Cardiac muscle cell (in vitro differentiated cells and primary cell): ENCODE measurements around the gene HLA-DPB1. TPM values are rescaled to one million over a fixed set of nuclear protein-coding genes. Genes with fewer than 3 reads are reported as not detected.

Experiments used
- DNase-seq, 2 donors: peaks; one replicate each; pipeline versions ENCODE4 v3.0.0 to v3.0.0-alpha.2; 2010 to 2017; ENCODE audit warnings: low read depth in 1 of 2, low spot score in 1 of 2
- H3K27ac ChIP-seq: fragments of 200-600 bp; sonication (generic); 2 replicates; pipeline ENCODE4 v1.5.1; 2016
- H3K27me3 ChIP-seq: fragments of 200-600 bp; sonication (generic); 2 replicates; pipeline ENCODE4 v1.6.0; 2016; ENCODE audit warnings: control low read depth
- H3K36me3 ChIP-seq: fragments of 200-600 bp; sonication (generic); 2 replicates; pipeline ENCODE4 v1.5.1; 2016; ENCODE audit warnings: control low read depth
- H3K4me1 ChIP-seq: fragments of 200-600 bp; sonication (generic); 2 replicates; pipeline ENCODE4 v1.8.1; 2017; ENCODE audit warnings: low read depth, mild to moderate bottlenecking, mixed run types
- H3K4me3 ChIP-seq: fragments of 200-600 bp; sonication (generic); 2 replicates; pipeline ENCODE4 v1.5.1; 2016; ENCODE audit warnings: mild to moderate bottlenecking
- H3K9me3 ChIP-seq: fragments of 200-600 bp; sonication (generic); 2 replicates; pipeline ENCODE4 v1.5.1; 2017; ENCODE audit warnings: low read depth, mild to moderate bottlenecking, control low read depth
- polyA plus RNA-seq: library from polyadenylated mRNA; unstranded; fragments of >200 nt; fragmentation: Nextera tagmentation; extraction: Ambion mirVana; gene quantifications from 2 replicates; pipeline ENCODE4 v1.2.1, GENCODE V29; 2016
- total RNA-seq: library from RNA; depleted of rRNA; stranded (reverse); fragments of >200 nt; gene quantifications from 2 replicates; pipeline ENCODE4 v1.2.3, GENCODE V29; 2016
- TF ChIP-seq, protein P1 (sequence below): IDR thresholded peaks from 2 replicates; pipeline ENCODE4 v1.5.1; 2012; ENCODE audit warnings: low read depth, mild to moderate bottlenecking, low read length

HLA-DPB1 gene
- total and polyA plus RNA-seq, 2 experiments from 2014 or later = 8.6 to 26.1 TPM

DNA sequence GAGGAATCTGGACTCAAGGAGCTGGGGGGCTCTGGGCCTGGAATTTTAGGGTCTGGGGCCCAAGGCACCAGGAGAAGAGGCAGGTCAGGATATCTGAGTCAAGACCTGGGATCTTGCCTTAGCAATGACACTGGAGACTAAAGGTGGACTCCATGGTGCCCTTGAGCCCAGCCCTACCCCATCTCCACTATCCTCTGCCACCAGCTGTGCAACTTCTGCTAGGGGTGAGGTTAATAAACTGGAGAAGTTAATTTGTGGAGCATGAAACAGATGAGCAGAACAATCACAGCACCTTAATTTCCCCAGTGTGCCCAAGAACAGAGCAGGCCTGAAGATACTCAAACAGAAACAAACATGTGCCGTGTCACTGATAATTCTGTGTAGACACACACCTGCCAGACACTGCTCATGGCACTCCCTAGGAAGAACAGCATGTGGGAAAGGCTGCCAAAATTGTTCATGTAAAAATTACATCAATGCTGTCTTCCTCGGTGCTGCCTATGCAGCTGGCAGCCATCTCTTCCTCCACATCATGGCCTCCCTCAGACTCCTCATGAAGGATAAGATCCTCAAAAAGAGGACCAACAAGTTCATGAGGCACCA lies 3.2 kb downstream of the HLA-DPB1 start:
- Histone ChIP-seq H3K4me3 (no peak overlapping the region), H3K36me3 (no peaks in the 10 kb centered on the region), H3K4me1 (no peaks in the 10 kb centered on the region), H3K9me3 (no peaks in the 10 kb centered on the region), H3K27me3 (no peaks in the 10 kb centered on the region), H3K27ac (no peak overlapping the region)
- TF ChIP-seq, protein P1, sequence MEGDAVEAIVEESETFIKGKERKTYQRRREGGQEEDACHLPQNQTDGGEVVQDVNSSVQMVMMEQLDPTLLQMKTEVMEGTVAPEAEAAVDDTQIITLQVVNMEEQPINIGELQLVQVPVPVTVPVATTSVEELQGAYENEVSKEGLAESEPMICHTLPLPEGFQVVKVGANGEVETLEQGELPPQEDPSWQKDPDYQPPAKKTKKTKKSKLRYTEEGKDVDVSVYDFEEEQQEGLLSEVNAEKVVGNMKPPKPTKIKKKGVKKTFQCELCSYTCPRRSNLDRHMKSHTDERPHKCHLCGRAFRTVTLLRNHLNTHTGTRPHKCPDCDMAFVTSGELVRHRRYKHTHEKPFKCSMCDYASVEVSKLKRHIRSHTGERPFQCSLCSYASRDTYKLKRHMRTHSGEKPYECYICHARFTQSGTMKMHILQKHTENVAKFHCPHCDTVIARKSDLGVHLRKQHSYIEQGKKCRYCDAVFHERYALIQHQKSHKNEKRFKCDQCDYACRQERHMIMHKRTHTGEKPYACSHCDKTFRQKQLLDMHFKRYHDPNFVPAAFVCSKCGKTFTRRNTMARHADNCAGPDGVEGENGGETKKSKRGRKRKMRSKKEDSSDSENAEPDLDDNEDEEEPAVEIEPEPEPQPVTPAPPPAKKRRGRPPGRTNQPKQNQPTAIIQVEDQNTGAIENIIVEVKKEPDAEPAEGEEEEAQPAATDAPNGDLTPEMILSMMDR = no peak
- DNase-seq = no peak

DNA sequence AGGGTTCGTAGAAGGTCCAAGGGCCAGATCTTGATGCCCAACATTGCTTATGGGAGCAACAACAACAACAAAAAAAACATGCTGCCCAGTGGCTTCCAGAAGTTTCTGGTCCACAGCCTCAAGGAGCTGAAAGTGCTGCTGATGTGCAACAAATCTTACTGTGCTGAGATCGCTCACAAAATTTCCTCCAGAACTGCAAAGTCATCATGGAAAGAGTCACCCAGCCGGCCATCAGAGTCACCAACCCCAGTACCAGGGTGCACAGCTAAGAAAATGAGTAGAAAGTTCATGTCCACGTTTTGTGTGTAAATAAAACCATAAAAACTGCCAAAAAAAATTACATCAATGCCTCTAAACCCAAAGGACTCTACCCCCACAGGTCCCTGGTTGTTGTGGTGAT lies 3.8 kb downstream of the HLA-DPB1 start:
- H3K27me3 ChIP-seq = no peaks in the 10 kb centered on the region
- no peak for DNase-seq
- no peaks in the 10 kb centered on the region for H3K4me1 ChIP-seq
- no peak overlapping the region for H3K4me3 ChIP-seq
- H3K36me3 ChIP-seq = no peaks in the 10 kb centered on the region
- TF ChIP-seq, protein P1 = no peak
- no peaks in the 10 kb centered on the region for H3K9me3 ChIP-seq
- H3K27ac ChIP-seq = no peak overlapping the region

DNA sequence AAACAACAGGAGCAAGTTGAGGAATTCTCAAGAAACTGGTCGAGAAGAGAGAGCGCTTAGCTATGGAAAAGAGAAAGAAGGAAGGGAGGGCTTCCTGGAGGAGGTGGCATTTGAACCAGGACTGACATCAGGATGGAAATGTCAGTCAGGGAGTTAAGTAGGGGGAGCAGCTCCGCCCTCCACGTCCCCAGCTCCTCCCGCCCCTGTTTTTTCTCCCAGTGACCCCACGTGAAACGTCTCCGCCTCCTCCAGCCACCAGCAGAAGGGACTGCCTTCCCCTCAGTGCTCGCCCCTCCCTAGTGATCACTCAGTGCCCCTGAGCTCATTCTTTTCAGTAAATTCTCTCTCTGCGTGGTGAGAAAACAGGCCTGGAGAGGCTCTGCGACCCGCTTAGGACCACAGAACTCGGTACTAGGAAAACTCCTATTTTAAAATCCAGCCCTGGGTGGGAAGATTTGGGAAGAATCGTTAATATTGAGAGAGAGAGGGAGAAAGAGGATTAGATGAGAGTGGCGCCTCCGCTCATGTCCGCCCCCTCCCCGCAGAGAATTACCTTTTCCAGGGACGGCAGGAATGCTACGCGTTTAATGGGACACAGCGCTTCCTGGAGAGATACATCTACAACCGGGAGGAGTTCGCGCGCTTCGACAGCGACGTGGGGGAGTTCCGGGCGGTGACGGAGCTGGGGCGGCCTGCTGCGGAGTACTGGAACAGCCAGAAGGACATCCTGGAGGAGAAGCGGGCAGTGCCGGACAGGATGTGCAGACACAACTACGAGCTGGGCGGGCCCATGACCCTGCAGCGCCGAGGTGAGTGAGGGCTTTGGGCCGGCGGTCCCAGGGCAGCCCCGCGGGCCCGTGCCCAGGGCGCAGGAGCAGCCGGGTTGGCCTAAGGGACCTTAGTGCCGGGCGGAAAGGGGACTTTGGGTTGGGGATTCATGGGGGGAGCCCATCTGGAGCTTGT lies 4.6 kb downstream of the HLA-DPB1 start:
- Histone ChIP-seq H3K36me3 (no peaks in the 10 kb centered on the region), H3K4me3 (peak overlapping the region; percentile 16), H3K27ac (no peak overlapping the region), H3K4me1 (no peaks in the 10 kb centered on the region), H3K27me3 (no peaks in the 10 kb centered on the region), H3K9me3 (no peaks in the 10 kb centered on the region)
- TF ChIP-seq, protein P1 = no peak
- peak; percentile 58 to 82 for DNase-seq

DNA sequence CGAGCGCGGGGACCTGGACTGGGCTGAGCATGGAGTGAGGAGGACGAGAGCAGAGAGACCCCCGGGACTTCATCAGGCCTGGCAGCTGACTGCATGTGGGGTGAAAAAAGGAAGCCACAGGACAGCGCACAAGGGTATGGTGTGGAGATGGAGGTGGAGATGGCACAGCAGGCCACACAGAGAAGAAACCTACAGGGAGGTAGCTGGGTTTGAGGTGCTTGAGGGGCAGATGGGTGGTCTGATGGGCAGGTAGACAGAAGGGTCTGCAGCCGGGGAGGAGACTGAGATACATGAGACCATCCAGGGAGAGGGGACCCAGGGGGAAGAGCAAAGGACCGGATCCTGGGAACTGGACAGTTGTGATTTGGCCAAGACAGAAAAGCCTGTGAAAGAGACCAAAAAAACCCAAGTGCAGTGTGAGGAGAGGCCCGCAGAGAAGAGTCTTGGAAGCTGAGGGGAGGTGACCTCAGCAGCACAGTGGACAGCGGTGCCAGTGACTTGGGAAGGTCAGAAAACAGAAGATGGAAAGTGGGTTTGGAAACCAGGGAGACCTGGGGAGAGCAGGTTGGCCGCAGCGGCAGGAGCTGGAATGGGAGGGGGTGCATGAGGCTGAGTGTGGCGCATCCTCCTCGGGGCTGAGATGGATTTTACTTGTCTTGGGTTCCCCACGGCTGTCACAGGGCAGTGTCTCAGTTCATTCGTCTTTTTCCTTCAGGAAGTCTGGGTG lies 5.5 kb downstream of the HLA-DPB1 start:
- H3K4me3 ChIP-seq = peak overlapping the region; percentile 16
- TF ChIP-seq, protein P1 = no peak
- H3K27ac ChIP-seq = no peak overlapping the region
- H3K9me3 ChIP-seq = no peaks in the 10 kb centered on the region
- no peaks in the 10 kb centered on the region for H3K4me1 ChIP-seq
- DNase-seq = no peak
- no peaks in the 10 kb centered on the region for H3K27me3 ChIP-seq
- no peaks in the 10 kb centered on the region for H3K36me3 ChIP-seq

DNA sequence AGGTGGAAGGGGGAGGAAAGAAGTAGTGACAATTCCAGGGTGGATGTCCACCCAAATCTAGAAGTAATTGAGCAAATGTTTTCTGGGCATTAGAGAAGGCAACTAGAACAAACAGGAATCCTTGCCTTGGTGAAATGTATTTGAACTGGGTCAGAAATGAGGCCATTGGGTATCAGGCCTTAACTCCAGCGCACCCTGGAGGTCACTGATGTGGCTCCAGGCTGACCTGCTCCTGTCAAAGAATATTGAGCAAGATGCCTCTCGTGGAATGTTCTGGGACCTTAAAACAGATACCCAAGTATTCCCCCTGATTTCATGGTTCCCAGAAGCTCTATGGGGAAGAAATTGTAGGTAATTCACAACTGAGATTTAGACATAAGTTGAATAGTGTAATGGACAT lies 6.9 kb downstream of the HLA-DPB1 start:
- no peaks in the 10 kb centered on the region for H3K36me3 ChIP-seq
- no peak overlapping the region for H3K4me3 ChIP-seq
- TF ChIP-seq, protein P1 = peak; percentile 68
- H3K9me3 ChIP-seq = no peaks in the 10 kb centered on the region
- H3K27me3 ChIP-seq = no peaks in the 10 kb centered on the region
- no peak overlapping the region for H3K27ac ChIP-seq
- H3K4me1 ChIP-seq = no peaks in the 10 kb centered on the region
- DNase-seq = peak; percentile 49 to 71
